Measurements from ENCODE around the gene HAPLN2.

HAPLN2 gene

DNA sequence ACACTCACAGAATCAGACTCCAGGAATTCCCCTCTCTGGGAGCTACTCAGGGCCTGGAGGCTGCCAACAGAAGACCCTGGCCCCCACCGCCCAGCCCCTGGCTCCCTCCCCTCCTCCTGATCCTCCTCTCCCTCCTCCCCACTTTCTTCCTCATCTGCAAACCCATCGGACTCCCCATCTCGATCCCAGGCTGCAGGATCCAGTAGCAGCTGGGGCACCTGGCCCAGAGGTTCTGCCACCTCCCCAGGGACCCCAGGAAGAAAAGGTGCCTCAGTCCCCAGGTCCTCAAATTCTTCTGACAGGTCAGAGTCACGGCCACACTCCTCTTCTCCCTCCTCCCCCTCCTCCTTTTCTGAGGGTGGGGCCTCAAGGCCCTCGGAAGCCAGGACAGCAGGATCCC lies 50.6 kb downstream of the HAPLN2 start:
- TF ChIP-seq, protein P1, sequence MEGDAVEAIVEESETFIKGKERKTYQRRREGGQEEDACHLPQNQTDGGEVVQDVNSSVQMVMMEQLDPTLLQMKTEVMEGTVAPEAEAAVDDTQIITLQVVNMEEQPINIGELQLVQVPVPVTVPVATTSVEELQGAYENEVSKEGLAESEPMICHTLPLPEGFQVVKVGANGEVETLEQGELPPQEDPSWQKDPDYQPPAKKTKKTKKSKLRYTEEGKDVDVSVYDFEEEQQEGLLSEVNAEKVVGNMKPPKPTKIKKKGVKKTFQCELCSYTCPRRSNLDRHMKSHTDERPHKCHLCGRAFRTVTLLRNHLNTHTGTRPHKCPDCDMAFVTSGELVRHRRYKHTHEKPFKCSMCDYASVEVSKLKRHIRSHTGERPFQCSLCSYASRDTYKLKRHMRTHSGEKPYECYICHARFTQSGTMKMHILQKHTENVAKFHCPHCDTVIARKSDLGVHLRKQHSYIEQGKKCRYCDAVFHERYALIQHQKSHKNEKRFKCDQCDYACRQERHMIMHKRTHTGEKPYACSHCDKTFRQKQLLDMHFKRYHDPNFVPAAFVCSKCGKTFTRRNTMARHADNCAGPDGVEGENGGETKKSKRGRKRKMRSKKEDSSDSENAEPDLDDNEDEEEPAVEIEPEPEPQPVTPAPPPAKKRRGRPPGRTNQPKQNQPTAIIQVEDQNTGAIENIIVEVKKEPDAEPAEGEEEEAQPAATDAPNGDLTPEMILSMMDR (IDR thresholded peaks at IDR 0.05), result no peak
- no peak for TF ChIP-seq ZFX (IDR thresholded peaks at IDR 0.05; ENCODE audit: borderline replicate concordance)
- H3K27ac ChIP-seq, result no peak overlapping the region

DNA sequence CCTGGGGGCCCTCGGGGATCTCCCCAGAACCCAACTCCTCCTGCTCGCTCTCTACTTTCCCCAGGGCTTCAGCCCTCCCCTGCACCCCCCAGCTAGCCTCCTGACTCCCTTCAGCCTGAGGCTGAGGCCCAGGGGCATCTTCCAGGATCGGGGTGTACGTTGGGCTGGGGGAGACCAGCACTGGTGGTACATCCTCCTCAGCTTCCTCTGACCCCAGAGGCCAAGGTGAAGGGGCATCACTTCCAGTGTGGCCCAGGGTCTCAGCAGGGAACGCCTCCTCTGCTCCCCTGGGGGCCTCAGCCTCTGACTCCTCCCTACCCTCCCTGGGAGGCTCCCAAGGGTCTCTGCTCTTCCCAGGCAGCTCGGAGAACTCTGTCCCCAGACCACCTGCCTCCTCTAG lies 51.1 kb downstream of the HAPLN2 start:
- H3K27ac ChIP-seq, result no peak overlapping the region
- TF ChIP-seq, protein P1 (IDR thresholded peaks at IDR 0.05), result no peak
- TF ChIP-seq ZFX (IDR thresholded peaks at IDR 0.05; ENCODE audit: borderline replicate concordance), result no peak

DNA sequence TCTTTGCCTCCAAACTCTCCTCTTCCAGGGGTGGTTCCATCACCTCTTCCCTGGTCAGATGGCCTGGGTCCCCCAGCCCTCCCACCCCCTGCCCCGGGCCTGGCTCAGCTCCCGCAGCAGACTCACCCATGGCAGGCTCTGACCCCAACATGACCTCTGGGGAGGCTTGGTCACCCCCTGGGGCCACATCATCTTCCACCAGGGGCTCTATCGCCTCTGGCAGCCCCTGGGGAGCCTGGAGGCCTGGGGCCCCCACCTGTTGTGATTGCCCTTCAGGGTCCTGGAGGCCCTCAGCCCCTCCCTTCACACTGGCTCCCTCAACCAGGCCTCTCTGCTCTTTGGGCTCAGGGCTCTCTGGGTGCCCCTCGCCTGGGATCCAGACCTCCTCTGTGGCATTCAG lies 51.6 kb downstream of the HAPLN2 start:
- H3K27ac ChIP-seq, result no peak overlapping the region
- no peak for TF ChIP-seq ZFX (IDR thresholded peaks at IDR 0.05; ENCODE audit: borderline replicate concordance)
- TF ChIP-seq, protein P1 (IDR thresholded peaks at IDR 0.05), result no peak

DNA sequence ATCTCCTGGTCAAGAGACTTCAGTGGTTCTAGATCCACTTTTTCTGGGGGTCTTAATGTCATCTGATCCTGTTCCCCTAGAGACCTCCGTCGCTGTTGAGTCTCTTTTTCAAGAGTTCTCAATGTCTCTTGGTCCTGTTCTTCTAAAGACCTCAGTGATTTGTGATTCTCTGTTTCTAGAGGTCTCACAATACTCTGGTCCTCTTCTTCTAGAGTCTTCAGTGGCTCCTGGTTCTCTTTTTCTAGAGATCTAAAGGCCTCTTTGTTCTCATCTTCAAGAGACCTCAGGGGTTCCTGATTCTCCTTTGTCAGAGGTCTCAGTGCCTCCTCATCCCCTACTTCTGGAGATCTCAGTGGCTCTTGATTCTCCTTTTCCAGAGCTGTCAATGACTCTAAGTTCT lies 52.6 kb downstream of the HAPLN2 start:
- TF ChIP-seq, protein P1 (IDR thresholded peaks at IDR 0.05), result no peak
- no peak for TF ChIP-seq ZFX (IDR thresholded peaks at IDR 0.05; ENCODE audit: borderline replicate concordance)

DNA sequence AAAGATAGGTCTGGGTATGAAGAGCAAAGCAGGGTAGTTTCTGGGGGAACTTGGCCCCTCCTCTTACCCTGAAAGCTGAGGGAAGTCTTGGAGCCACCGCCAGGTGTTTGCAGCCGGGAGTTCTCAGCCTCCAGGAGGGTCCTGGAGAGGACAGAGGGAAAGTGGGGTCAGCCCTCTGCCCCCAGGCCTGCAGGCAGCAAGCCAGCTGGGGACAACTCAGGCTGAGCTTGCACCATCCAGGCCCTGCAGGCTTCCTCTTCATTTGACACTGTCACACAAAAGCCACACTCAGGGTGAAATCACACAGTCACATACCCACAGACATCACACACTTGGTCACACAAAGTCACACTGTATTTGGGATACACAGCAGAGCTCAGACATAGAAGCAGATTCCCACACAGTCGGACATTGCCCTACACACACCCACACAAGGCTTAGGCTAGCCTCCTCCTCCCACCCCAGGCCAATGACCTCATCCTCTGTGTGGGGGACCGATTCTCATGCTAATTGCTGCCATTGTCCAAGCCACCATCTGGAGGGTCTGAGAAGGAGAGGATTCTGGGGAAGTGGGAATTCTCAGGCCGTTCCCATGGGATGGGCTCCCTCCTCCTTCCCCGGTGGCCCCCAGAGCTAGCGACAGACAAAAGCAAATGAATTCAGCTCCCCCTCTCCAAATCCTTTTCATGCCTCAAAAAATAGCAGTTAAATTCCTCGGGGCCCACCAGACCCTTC lies 54.3 kb downstream of the HAPLN2 start:
- H3K27ac ChIP-seq, result no peak overlapping the region
- TF ChIP-seq ZFX (IDR thresholded peaks at IDR 0.05; ENCODE audit: borderline replicate concordance), result no peak
- TF ChIP-seq, protein P1 (IDR thresholded peaks at IDR 0.05), result no peak

More for the DNA sequence above, 52.6 kb downstream of the HAPLN2 start:
- no peak overlapping the region for H3K27ac ChIP-seq

All from 22Rv1 (cell line).